GM12864 (cell line): ENCODE results near the gene NCAPG.

ENCODE experiments used
- DNase-seq: peaks from one replicate; pipeline ENCODE4 v3.0.0-alpha.2; 2011; ENCODE audit warnings: low read depth
- H3K4me3 ChIP-seq: 2 replicates; pipeline ENCODE4 v1.5.1; 2011; ENCODE audit warnings: mild to moderate bottlenecking, low read depth, low read length, control low read depth
- CTCF ChIP-seq: IDR thresholded peaks from 2 replicates; pipeline ENCODE4 v1.5.1; 2011; ENCODE audit warnings: low read depth, mild to moderate bottlenecking, moderate library complexity, low read length, control low read depth, inconsistent platforms; ENCODE audit errors: missing control alignments

Gene NCAPG

GRCh38 chr4:17794730-17795129 lies 16.0 kb upstream of the NCAPG start:
- no peak for DNase-seq
- TF ChIP-seq CTCF: no peak
- no peak overlapping the region for H3K4me3 ChIP-seq

GRCh38 chr4:17797808-17798207 lies 13.0 kb upstream of the NCAPG start:
- no peak for TF ChIP-seq CTCF
- no peak overlapping the region for H3K4me3 ChIP-seq
- no peak for DNase-seq

GRCh38 chr4:17805580-17806155 lies 5.1 kb upstream of the NCAPG start:
- H3K4me3 ChIP-seq: no peak overlapping the region
- DNase-seq: no peak
- no peak for TF ChIP-seq CTCF

GRCh38 chr4:17807446-17807845 lies 3.3 kb upstream of the NCAPG start:
- H3K4me3 ChIP-seq: peak overlapping the region; percentile 3; the same call in 1 of the 2 replicates
- no peak for DNase-seq
- no peak for TF ChIP-seq CTCF

- peak overlapping the region; percentile 68 for H3K4me3 ChIP-seq
- no peak for DNase-seq
- TF ChIP-seq CTCF: no peak
These were observed 1.1 kb upstream of the NCAPG start for GRCh38 chr4:17809667-17810066.

- H3K4me3 ChIP-seq: peak overlapping the region; percentile 81
- TF ChIP-seq CTCF: no peak
- DNase-seq: no peak
These were observed 362 bp downstream of the NCAPG start for GRCh38 chr4:17811078-17811603.

GRCh38 chr4:17812125-17812524 lies 1.3 kb downstream of the NCAPG start:
- no peak for DNase-seq
- TF ChIP-seq CTCF: no peak
- H3K4me3 ChIP-seq: peak overlapping the region; percentile 81
